ENCODE measurements around the gene SEC14L3. TPM values are rescaled to one million over a fixed set of nuclear protein-coding genes. Genes with fewer than 3 reads are reported as not detected.

The SEC14L3 gene
- total RNA-seq, 1 experiment from 2014 or later = not detected

GRCh38 chr22:30491381-30491780 lies 19.6 kb upstream of the SEC14L3 start:
- H3K9me3 ChIP-seq = no peaks in the 10 kb centered on the region
- H3K36me3 ChIP-seq (ENCODE audit: control insufficient read depth, insufficient read depth, low read length) = no peaks in the 10 kb centered on the region
- H3K36me3 Mint-ChIP-seq (ENCODE audit: insufficient read depth, unreplicated experiment) = no peaks in the 10 kb centered on the region
- no peaks in the 10 kb centered on the region; the same call in 1 of the 2 replicates for H3K27me3 ChIP-seq (replicated peaks; ENCODE audit: control insufficient read depth, insufficient read depth, low read length)
- POLR2A ChIA-PET = no interaction called here
- no TSS peak for BruUV-seq (replicated peaks)
- no peaks in the 10 kb centered on the region for H3K4me1 Mint-ChIP-seq (ENCODE audit: low read depth, unreplicated experiment)
- TF ChIP-seq, protein P1, sequence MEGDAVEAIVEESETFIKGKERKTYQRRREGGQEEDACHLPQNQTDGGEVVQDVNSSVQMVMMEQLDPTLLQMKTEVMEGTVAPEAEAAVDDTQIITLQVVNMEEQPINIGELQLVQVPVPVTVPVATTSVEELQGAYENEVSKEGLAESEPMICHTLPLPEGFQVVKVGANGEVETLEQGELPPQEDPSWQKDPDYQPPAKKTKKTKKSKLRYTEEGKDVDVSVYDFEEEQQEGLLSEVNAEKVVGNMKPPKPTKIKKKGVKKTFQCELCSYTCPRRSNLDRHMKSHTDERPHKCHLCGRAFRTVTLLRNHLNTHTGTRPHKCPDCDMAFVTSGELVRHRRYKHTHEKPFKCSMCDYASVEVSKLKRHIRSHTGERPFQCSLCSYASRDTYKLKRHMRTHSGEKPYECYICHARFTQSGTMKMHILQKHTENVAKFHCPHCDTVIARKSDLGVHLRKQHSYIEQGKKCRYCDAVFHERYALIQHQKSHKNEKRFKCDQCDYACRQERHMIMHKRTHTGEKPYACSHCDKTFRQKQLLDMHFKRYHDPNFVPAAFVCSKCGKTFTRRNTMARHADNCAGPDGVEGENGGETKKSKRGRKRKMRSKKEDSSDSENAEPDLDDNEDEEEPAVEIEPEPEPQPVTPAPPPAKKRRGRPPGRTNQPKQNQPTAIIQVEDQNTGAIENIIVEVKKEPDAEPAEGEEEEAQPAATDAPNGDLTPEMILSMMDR (IDR thresholded peaks at IDR 0.05; ENCODE audit: insufficient read depth in 1 of 2, low read depth in 1 of 2, low read length in 1 of 2, severe bottlenecking in 1 of 2, unreplicated experiment in 1 of 2) = no peak
- no peak overlapping the region for H3K4me3 Mint-ChIP-seq (ENCODE audit: unreplicated experiment)
- H3K27me3 Mint-ChIP-seq (ENCODE audit: insufficient read depth, unreplicated experiment) = no peaks in the 10 kb centered on the region
- H3K9me3 Mint-ChIP-seq (ENCODE audit: unreplicated experiment) = no peaks in the 10 kb centered on the region
- intact Hi-C loops (cut with micrococcal nuclease; ENCODE audit: unreplicated experiment) = no loop called here
- no peak overlapping the region for H3K27ac Mint-ChIP-seq (ENCODE audit: unreplicated experiment)
- no peak for DNase-seq
- H3K4me1 ChIP-seq = no peaks in the 10 kb centered on the region
- CTCF ChIA-PET = interaction anchor here (0.8 to 1.1 kb wide), 3 partner anchors 67 to 203 kb away, joined by 3 to 4 read pairs (median 4); no protein-coding TSS in a partner anchor
- no peak overlapping the region for H3K4me3 ChIP-seq (ENCODE audit: low read depth, low read length)

DNA sequence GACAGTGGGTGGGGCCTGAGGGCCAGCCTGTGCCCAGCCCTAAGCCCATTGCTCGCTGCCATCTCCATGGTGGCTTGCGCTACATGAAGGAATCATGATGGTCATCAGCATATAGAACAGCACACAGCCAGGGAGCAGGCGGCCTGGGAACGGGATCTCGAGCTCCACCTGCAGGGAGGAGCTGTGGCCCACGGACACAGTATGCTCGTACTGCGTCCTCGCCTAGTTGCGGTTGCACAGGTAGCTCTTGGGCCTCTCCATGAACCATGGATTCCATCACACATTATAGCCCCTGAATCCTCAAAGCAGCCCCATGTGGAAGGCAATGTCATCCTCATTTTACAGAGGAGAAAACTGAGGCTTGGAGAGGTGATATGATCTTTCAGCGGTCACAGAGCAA lies 18.6 kb upstream of the SEC14L3 start:
- peak; percentile 36 to 47 for DNase-seq
- CTCF ChIA-PET = interaction anchor here (0.6 to 1.1 kb wide), 11 partner anchors 12 to 393 kb away, joined by 3 to 6 read pairs (median 3); partner anchors contain the start of gene SEC14L2
- intact Hi-C loops (cut with micrococcal nuclease; ENCODE audit: unreplicated experiment) = no loop called here
- H3K4me3 Mint-ChIP-seq (ENCODE audit: unreplicated experiment) = no peak overlapping the region
- H3K4me1 Mint-ChIP-seq (ENCODE audit: low read depth, unreplicated experiment) = no peaks in the 10 kb centered on the region
- Histone ChIP-seq H3K4me3 (ENCODE audit: low read depth, low read length) (no peak overlapping the region), H3K36me3 (ENCODE audit: control insufficient read depth, insufficient read depth, low read length) (no peaks in the 10 kb centered on the region), H3K9me3 (no peaks in the 10 kb centered on the region), H3K27me3 (replicated peaks; ENCODE audit: control insufficient read depth, insufficient read depth, low read length) (no peaks in the 10 kb centered on the region; the same call in 1 of the 2 replicates), H3K4me1 (no peaks in the 10 kb centered on the region)
- no TSS peak for BruUV-seq (replicated peaks)
- POLR2A ChIA-PET = interaction anchor here (0.6 kb wide), 1 partner anchor 103 kb away, joined by 3 read pairs; no protein-coding TSS in a partner anchor
- no peak overlapping the region for H3K27ac Mint-ChIP-seq (ENCODE audit: unreplicated experiment)
- H3K36me3 Mint-ChIP-seq (ENCODE audit: insufficient read depth, unreplicated experiment) = no peaks in the 10 kb centered on the region
- no peaks in the 10 kb centered on the region for H3K27me3 Mint-ChIP-seq (ENCODE audit: insufficient read depth, unreplicated experiment)
- H3K9me3 Mint-ChIP-seq (ENCODE audit: unreplicated experiment) = no peaks in the 10 kb centered on the region
- TF ChIP-seq, protein P1 (IDR thresholded peaks at IDR 0.05; ENCODE audit: insufficient read depth in 1 of 2, low read depth in 1 of 2, low read length in 1 of 2, severe bottlenecking in 1 of 2, unreplicated experiment in 1 of 2) = peak; percentile 33 to 58

DNA sequence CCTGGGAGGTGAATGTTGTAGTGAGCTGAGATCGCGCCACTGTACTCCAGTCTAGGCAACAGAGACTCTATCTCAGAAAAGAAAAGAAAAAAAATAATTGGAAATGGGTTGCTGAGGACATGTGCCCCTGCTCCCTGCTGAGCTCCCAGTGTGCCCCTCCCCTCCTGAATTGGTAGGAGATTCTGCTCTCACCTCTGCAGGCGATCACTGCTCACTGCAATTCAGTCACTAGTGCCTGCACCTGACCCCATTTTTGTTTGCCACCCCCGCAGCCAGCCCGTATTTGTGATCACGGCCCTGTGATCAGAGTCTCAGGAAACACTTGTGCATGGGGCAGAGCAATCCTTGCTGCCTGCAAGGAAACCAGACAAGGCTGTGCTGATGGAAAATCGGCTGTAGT lies 16.3 kb upstream of the SEC14L3 start:
- Histone ChIP-seq H3K9me3 (no peaks in the 10 kb centered on the region), H3K4me1 (no peaks in the 10 kb centered on the region), H3K27me3 (replicated peaks; ENCODE audit: control insufficient read depth, insufficient read depth, low read length) (no peaks in the 10 kb centered on the region), H3K4me3 (ENCODE audit: low read depth, low read length) (no peak overlapping the region), H3K36me3 (ENCODE audit: control insufficient read depth, insufficient read depth, low read length) (no peaks in the 10 kb centered on the region)
- no peaks in the 10 kb centered on the region for H3K9me3 Mint-ChIP-seq (ENCODE audit: unreplicated experiment)
- TF ChIP-seq, protein P1 (IDR thresholded peaks at IDR 0.05; ENCODE audit: insufficient read depth in 1 of 2, low read depth in 1 of 2, low read length in 1 of 2, severe bottlenecking in 1 of 2, unreplicated experiment in 1 of 2) = no peak
- POLR2A ChIA-PET = no interaction called here
- no peaks in the 10 kb centered on the region for H3K27me3 Mint-ChIP-seq (ENCODE audit: insufficient read depth, unreplicated experiment)
- H3K36me3 Mint-ChIP-seq (ENCODE audit: insufficient read depth, unreplicated experiment) = no peaks in the 10 kb centered on the region
- H3K4me1 Mint-ChIP-seq (ENCODE audit: low read depth, unreplicated experiment) = no peaks in the 10 kb centered on the region
- H3K4me3 Mint-ChIP-seq (ENCODE audit: unreplicated experiment) = no peak overlapping the region
- no TSS peak for BruUV-seq (replicated peaks)
- no peak overlapping the region for H3K27ac Mint-ChIP-seq (ENCODE audit: unreplicated experiment)
- CTCF ChIA-PET = no interaction called here
- intact Hi-C loops (cut with micrococcal nuclease; ENCODE audit: unreplicated experiment) = loop anchor here (10.0 kb wide), 1 partner anchor 203 kb away; the partner anchor contains the start of gene CASTOR1
- no peak for DNase-seq
